ENCODE results near the gene CCL28.

Gene CCL28

DNA sequence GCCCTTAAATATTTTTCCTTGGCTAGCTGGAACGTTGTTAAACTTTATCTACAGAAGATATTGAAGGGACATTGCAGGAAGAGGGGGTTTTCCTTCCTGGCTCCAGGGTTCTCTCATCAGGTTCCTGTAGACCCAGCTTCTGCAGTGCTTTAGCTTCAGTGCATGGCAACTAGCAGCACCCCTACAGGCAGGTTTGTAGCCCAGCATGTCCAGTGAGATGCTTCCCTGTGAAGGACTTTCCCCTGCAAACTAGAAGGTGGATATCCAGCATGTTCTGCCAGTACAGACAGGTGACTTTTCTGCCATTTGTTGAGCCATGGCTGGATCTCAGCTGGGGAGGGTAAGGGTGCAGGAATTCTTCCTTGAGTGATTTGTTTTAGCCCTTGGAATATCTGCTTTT is 10.4 kb downstream of the CCL28 start:
- TF ChIP-seq, protein P1, sequence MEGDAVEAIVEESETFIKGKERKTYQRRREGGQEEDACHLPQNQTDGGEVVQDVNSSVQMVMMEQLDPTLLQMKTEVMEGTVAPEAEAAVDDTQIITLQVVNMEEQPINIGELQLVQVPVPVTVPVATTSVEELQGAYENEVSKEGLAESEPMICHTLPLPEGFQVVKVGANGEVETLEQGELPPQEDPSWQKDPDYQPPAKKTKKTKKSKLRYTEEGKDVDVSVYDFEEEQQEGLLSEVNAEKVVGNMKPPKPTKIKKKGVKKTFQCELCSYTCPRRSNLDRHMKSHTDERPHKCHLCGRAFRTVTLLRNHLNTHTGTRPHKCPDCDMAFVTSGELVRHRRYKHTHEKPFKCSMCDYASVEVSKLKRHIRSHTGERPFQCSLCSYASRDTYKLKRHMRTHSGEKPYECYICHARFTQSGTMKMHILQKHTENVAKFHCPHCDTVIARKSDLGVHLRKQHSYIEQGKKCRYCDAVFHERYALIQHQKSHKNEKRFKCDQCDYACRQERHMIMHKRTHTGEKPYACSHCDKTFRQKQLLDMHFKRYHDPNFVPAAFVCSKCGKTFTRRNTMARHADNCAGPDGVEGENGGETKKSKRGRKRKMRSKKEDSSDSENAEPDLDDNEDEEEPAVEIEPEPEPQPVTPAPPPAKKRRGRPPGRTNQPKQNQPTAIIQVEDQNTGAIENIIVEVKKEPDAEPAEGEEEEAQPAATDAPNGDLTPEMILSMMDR (IDR thresholded peaks at IDR 0.05; ENCODE audit: unreplicated experiment in 3 of 3), result peak in 1 of 3 experiments; percentile 12
- no peaks in the 10 kb centered on the region for H3K4me1 Mint-ChIP-seq
- H3K9me3 Mint-ChIP-seq, result peaks cover 8% of the 10 kb centered on the region
- H3K27me3 Mint-ChIP-seq (ENCODE audit: low read depth), result no peaks in the 10 kb centered on the region
- no peak overlapping the region for H3K27ac Mint-ChIP-seq
- no peak overlapping the region for H3K4me3 Mint-ChIP-seq
- H3K36me3 Mint-ChIP-seq (ENCODE audit: low read depth), result no peaks in the 10 kb centered on the region

GRCh38 chr5:43400082-43400481 is 12.1 kb downstream of the CCL28 start:
- no peaks in the 10 kb centered on the region for H3K4me1 Mint-ChIP-seq
- H3K9me3 Mint-ChIP-seq, result peaks cover under 1% of the 10 kb centered on the region
- H3K27ac Mint-ChIP-seq, result no peak overlapping the region
- no peak overlapping the region for H3K4me3 Mint-ChIP-seq
- no peaks in the 10 kb centered on the region for H3K36me3 Mint-ChIP-seq (ENCODE audit: low read depth)
- TF ChIP-seq, protein P1 (IDR thresholded peaks at IDR 0.05; ENCODE audit: unreplicated experiment in 3 of 3), result peak in 2 of 3 experiments; percentile 31 to 43
- no peaks in the 10 kb centered on the region for H3K27me3 Mint-ChIP-seq (ENCODE audit: low read depth)

DNA sequence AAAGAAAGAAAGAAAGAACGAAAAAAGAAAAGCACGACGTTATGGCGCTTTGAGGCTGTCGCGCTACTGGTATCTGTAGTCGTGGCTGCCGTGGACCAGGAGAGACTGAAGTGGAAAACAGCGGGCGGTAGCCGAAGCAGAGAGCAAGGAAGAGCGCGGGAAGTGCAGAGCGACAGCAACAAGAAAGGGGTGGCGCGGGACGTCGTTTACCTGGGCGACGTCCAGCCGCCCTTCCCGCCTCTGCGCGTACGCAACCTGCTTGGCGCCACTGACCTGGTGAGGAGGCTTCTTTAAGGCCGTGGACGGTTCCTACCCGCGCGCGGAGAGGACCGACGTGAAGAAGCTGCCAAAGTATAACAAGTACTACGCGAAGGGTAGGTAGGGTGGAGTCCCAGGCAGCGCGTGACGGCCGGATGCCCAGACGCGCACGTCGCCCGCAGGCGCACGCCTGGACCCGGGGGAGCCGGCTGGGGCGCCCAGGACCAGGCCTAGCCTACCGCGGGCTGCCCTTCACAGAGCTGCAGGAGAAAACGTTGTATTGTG is 15.4 kb downstream of the CCL28 start:
- Mint-ChIP-seq H3K36me3 (ENCODE audit: low read depth) (no peaks in the 10 kb centered on the region), H3K4me1 (no peaks in the 10 kb centered on the region), H3K27ac (no peak overlapping the region), H3K27me3 (ENCODE audit: low read depth) (no peaks in the 10 kb centered on the region), H3K4me3 (no peak overlapping the region), H3K9me3 (no peaks in the 10 kb centered on the region)
- TF ChIP-seq, protein P1 (IDR thresholded peaks at IDR 0.05; ENCODE audit: unreplicated experiment in 3 of 3), result no peak

GRCh38 chr5:43390471-43390870 is 21.7 kb downstream of the CCL28 start:
- Mint-ChIP-seq H3K4me1 (no peaks in the 10 kb centered on the region), H3K9me3 (no peaks in the 10 kb centered on the region)
- TF ChIP-seq, protein P1 (IDR thresholded peaks at IDR 0.05; ENCODE audit: unreplicated experiment in 3 of 3), result no peak

GRCh38 chr5:43389679-43390329 is 22.4 kb downstream of the CCL28 start:
- Mint-ChIP-seq H3K4me3 (no peak overlapping the region), H3K36me3 (ENCODE audit: low read depth) (no peaks in the 10 kb centered on the region), H3K27me3 (ENCODE audit: low read depth) (no peaks in the 10 kb centered on the region), H3K9me3 (no peaks in the 10 kb centered on the region), H3K27ac (no peak overlapping the region), H3K4me1 (no peaks in the 10 kb centered on the region)
- TF ChIP-seq, protein P1 (IDR thresholded peaks at IDR 0.05; ENCODE audit: unreplicated experiment in 3 of 3), result peak; percentile 80 to 86 (median 82)

More at GRCh38 chr5:43390471-43390870, 21.7 kb downstream of the CCL28 start:
- no peak overlapping the region for H3K4me3 Mint-ChIP-seq
- H3K36me3 Mint-ChIP-seq (ENCODE audit: low read depth), result no peaks in the 10 kb centered on the region
- no peak overlapping the region for H3K27ac Mint-ChIP-seq
- H3K27me3 Mint-ChIP-seq (ENCODE audit: low read depth), result no peaks in the 10 kb centered on the region

DNA sequence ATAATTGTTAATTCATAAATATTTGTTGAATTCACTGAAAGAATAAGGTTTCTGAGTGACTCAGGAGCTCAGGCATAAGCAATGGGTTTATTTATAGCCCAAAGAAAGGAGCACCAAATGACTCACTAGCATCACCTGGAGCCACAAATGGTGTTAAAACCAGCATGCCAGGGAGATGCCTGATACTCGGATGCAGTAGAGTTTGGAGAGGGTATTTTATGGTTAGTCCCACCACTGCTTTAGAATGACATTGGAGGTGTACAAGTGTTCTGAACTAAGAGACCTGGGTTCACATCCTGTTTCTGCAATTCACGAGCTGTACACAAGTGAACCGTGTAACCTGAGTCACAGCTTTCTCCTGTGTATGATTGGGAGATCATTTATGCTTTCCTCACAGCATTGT is 25.2 kb downstream of the CCL28 start:
- Mint-ChIP-seq H3K9me3 (no peaks in the 10 kb centered on the region), H3K36me3 (ENCODE audit: low read depth) (no peaks in the 10 kb centered on the region), H3K27me3 (ENCODE audit: low read depth) (no peaks in the 10 kb centered on the region), H3K4me1 (no peaks in the 10 kb centered on the region), H3K4me3 (no peak overlapping the region), H3K27ac (no peak overlapping the region)
- TF ChIP-seq, protein P1 (IDR thresholded peaks at IDR 0.05; ENCODE audit: unreplicated experiment in 3 of 3), result no peak
